Heart right ventricle (tissue), 16 donors: ENCODE results near the gene WDR45B. TPM values are rescaled to one million over a fixed set of nuclear protein-coding genes. Genes with fewer than 3 reads are reported as not detected.

Experiments
- ATAC-seq, 8 donors: fragments of 200-7000 bp; cut with Tn5 transposase; one replicate each; pipeline ENCODE4 v1.9.1; 2020; ENCODE audit warnings: mild to moderate bottlenecking in 8 of 8, moderate library complexity in 8 of 8, moderate number of reproducible peaks in 1 of 8
- DNase-seq, 2 donors: peaks; one replicate each; pipeline ENCODE4 v3.0.0-alpha.2; 2020
- H3K27ac ChIP-seq, 10 donors: fragments of 200-600 bp; sonication (generic) in 2 of 10; one replicate each; pipeline versions ENCODE4 v1.5.0 to v1.8.0; 2020 to 2022; ENCODE audit warnings: mild to moderate bottlenecking in 3 of 10
- H3K27me3 ChIP-seq, 7 donors: fragments of 200-600 bp; one replicate each; pipeline ENCODE4 v1.8.0; 2021 to 2022; ENCODE audit warnings: mild to moderate bottlenecking in 2 of 7
- H3K36me3 ChIP-seq, 9 donors: fragments of 200-600 bp; sonication (generic) in 1 of 9; one replicate each; pipeline versions ENCODE4 v1.5.0 to v1.8.0; 2020 to 2022; ENCODE audit warnings: mild to moderate bottlenecking in 2 of 9
- H3K4me1 ChIP-seq, 9 donors: fragments of 200-600 bp; sonication (generic) in 1 of 9; one replicate each; pipeline versions ENCODE4 v1.5.0 to v1.8.0; 2020 to 2022; ENCODE audit warnings: mild to moderate bottlenecking in 4 of 9
- H3K4me3 ChIP-seq, 10 donors: fragments of 200-600 bp; sonication (generic) in 2 of 10; one replicate each; pipeline versions ENCODE4 v1.5.0 to v1.8.0; 2020 to 2022; ENCODE audit warnings: mild to moderate bottlenecking in 7 of 10, moderate library complexity in 2 of 10
- H3K9me3 ChIP-seq, 11 donors: fragments of 200-600 bp in 10 of 11; sonication (generic) in 2 of 11; one replicate each; pipeline versions ENCODE4 v1.5.0 to v1.8.0; 2013 to 2022; ENCODE audit warnings: mild to moderate bottlenecking in 2 of 11, control low read depth in 1 of 11, moderate library complexity in 1 of 11
- WGBS, 2 donors: extraction: QIAGEN DNeasy Blood & Tissue Kit; methylation state at CpG; one replicate each; pipeline ENCODE4 v1.1.7; 2013; ENCODE audit warnings: inconsistent platforms in 1 of 2; 5-methylcytosine and 5-hydroxymethylcytosine counted together
- intact Hi-C, 10 donors: fragments of 100-400 bp; cut with DNase I; formaldehyde crosslinking; loops; one replicate each; pipeline versions ENCODE4 v1.11.1 to v1.14.2; 2022
- polyA plus RNA-seq, 2 donors: library from polyadenylated mRNA; stranded (reverse); fragments of 200-250 nt; gene quantifications; one replicate each; pipeline ENCODE4 v1.2.3, GENCODE V29; 2013
- total RNA-seq, 10 donors: library from RNA; stranded (reverse); fragmentation: NEBNext Ultra II Directional in 3 of 10; extraction: Animal tissue kit (Norgen Biotek cat#: 25700) in 3 of 10; gene quantifications; one replicate each; pipeline versions ENCODE4 v1.2.1 to v1.2.4, GENCODE V29; 2021 to 2023
- TF ChIP-seq, protein P1 (sequence below), 9 donors: fragments of 200-600 bp; sonication (generic) in 2 of 9; IDR thresholded peaks; one replicate each; pipeline versions ENCODE4 v1.5.0 to v1.8.0; 2021 to 2022; ENCODE audit warnings: antibody characterized with exemption in 9 of 9, mild to moderate bottlenecking in 5 of 9, moderate library complexity in 1 of 9
- donor health status: Arrhythmogenic right ventricular cardiomyopathy.
- donor health status: ischemic (EF 13 %, LVEDD 7.1; RV severe dilation, severe dysfunction).
- donor health status: healthy with polysubstance abuse.
- donor health status: DM: no; HTN: yes; CAD: no.
- donor health status: DM: no; HTN: no; CAD: no.
- donor health status: ischemic (EF 25% LVEDD 6.9; RV normal size, moderate dysfunction).
- donor health status: ischemic (EF 25% LVEDD 5.7; RV mildly dilated, moderate dysfunction).
- donor health status: healthy.
- donor health status: DM: yes; HTN: yes; CAD: no.
- donor health status: Ischemic cardiomyopathy.
- donor health status: ischemic (EF 35%, LVEDD 5.7; RV mildly dilated, moderate dysfunction).
- donor health status: nonischemic (EF 11% LVEDD 7.7; RV severe dilation, severe dysfunction).
- donor health status: DM: yes; HTN: yes; CAD: no.
- donor health status: PGD.
- donor health status: ischemic (EF 29% LVEDD 5.4; RV normal size, mild dysfunction).
- donor health status: nonischemic (EF 23%, LVEDD 6.1; RV moderate dilation, normal function).

The WDR45B gene
- total and polyA plus RNA-seq, 12 donors, result 23.3 to 45.5 (median 39.7) TPM

DNA sequence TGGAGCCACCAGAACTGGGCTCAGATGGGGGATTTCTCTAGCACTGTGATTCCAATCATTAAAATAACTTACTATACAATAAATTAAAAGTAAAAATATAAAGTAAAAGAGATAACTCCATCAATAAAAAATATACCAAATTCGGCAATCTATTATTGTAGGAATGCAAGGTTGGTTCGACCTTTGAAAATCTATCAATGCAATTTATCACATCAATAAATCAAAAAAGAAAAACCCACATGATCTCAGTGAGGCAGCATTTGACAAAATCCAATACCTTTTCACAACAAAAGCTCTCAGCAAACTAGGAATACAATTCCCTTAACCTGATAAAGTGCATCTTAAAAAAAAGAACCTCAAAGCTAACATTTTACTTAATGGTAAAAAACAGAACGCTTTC, 33.3 kb upstream of the WDR45B start:
- peaks cover 0 to 18% (median 10%) of the 10 kb centered on the region in 11 donors for H3K9me3 ChIP-seq
- intact Hi-C loops, result no loop called here
- ATAC-seq (no peak), DNase-seq (no peak)
- no peaks in the 10 kb centered on the region for H3K27me3 ChIP-seq
- 97% methylated on average over 3 of the region's 3 CpGs for WGBS, 2 donors
- H3K36me3 ChIP-seq, result peaks cover 0 to 8% (median 0%) of the 10 kb centered on the region in 9 donors
- TF ChIP-seq, protein P1, sequence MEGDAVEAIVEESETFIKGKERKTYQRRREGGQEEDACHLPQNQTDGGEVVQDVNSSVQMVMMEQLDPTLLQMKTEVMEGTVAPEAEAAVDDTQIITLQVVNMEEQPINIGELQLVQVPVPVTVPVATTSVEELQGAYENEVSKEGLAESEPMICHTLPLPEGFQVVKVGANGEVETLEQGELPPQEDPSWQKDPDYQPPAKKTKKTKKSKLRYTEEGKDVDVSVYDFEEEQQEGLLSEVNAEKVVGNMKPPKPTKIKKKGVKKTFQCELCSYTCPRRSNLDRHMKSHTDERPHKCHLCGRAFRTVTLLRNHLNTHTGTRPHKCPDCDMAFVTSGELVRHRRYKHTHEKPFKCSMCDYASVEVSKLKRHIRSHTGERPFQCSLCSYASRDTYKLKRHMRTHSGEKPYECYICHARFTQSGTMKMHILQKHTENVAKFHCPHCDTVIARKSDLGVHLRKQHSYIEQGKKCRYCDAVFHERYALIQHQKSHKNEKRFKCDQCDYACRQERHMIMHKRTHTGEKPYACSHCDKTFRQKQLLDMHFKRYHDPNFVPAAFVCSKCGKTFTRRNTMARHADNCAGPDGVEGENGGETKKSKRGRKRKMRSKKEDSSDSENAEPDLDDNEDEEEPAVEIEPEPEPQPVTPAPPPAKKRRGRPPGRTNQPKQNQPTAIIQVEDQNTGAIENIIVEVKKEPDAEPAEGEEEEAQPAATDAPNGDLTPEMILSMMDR (IDR thresholded peaks at IDR 0.05), result no peak
- peaks cover 0 to 4% (median 0%) of the 10 kb centered on the region in 9 donors for H3K4me1 ChIP-seq
- H3K4me3 ChIP-seq, result no peak overlapping the region
- H3K27ac ChIP-seq, result no peak overlapping the region

- TF ChIP-seq, protein P1 (IDR thresholded peaks at IDR 0.05), result no peak
- Histone ChIP-seq H3K9me3 (peaks cover 0 to 18% (median 10%) of the 10 kb centered on the region in 11 donors), H3K36me3 (peaks cover 0 to 8% (median 0%) of the 10 kb centered on the region in 9 donors), H3K4me3 (no peak overlapping the region), H3K27ac (no peak overlapping the region), H3K27me3 (no peaks in the 10 kb centered on the region), H3K4me1 (peaks cover 0 to 13% (median 0%) of the 10 kb centered on the region in 9 donors)
- intact Hi-C loops, result no loop called here
- 88 to 89% methylated on average over 28 of the region's 28 CpGs for WGBS, 2 donors
- no peak for DNase-seq
- ATAC-seq, result peak in 2 of 8 donors; percentile 17 to 58
These were observed 31.6 kb upstream of the WDR45B start for GRCh38 chr17:82679586-82680465.

DNA sequence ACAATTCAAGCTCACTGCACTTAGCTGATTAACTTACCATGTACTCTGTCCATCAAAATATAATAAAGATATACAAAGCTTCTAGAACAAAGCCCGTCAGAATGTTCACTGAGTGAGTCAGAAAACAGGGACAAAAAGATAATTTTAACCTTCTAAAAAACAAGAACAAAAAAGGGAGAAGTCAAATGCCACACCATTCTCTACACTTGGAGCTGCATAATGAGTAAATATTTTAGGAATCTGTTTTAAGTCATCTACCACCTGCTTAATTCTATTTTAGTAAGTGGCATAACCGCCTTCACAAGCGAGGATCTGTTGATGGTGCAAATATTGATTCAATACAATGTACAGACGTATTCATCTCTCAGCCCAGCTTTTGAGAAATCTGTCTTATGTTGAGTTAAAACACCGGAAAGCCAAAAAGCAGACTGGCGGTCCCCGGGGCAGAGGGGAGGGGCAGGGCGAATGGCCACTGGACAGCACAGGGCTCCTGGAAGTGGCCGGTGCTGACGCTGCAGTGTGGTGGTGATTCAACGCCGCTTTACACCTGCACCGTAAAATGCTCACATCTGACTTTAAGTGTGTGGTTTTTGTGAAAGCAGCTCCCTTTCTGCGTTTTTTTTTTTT, 30.1 kb upstream of the WDR45B start:
- ATAC-seq, result no peak
- no peaks in the 10 kb centered on the region for H3K36me3 ChIP-seq
- no peak overlapping the region for H3K4me3 ChIP-seq
- H3K27ac ChIP-seq, result no peak overlapping the region
- TF ChIP-seq, protein P1 (IDR thresholded peaks at IDR 0.05), result no peak
- WGBS, 2 donors, result 93 to 94% methylated on average over 14 of the region's 14 CpGs
- H3K27me3 ChIP-seq, result no peaks in the 10 kb centered on the region
- intact Hi-C loops, result no loop called here
- peaks cover 0 to 18% (median 10%) of the 10 kb centered on the region in 11 donors for H3K9me3 ChIP-seq
- no peak for DNase-seq
- H3K4me1 ChIP-seq, result peaks cover 0 to 15% (median 0%) of the 10 kb centered on the region in 9 donors

DNA sequence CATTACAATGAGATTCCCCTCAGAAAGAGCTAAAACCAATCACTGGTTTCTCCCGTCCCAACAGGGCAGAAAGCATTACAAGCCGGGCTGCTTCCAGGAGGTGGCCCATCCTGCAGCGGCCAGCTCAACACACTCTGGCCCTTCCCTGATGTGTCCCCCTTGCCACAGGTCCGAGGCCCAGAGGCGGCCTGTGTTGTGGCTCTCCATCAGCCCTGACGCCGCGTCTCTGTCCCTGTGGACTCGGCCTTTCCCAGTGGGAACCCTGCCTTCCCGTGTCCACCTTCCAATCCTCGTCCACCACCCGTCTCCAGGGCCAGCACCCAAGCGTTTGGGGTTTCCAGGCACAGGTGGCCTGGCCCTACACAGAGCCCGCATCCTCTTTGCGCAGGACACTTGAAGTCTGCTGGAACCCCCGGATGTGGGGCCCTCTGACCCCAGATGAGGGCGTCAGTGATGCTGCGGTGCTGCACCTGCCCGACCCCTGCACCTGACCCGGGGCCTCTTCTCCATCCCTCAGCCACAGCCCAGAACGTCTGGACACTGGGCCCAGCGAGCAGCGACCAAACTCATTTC, 29.2 kb upstream of the WDR45B start:
- H3K27ac ChIP-seq, result no peak overlapping the region
- DNase-seq (no peak), ATAC-seq (peak in 1 of 8 donors; percentile 43)
- peaks cover 0 to 15% (median 0%) of the 10 kb centered on the region in 9 donors for H3K4me1 ChIP-seq
- TF ChIP-seq, protein P1 (IDR thresholded peaks at IDR 0.05), result no peak
- no peak overlapping the region for H3K4me3 ChIP-seq
- H3K36me3 ChIP-seq, result no peaks in the 10 kb centered on the region
- no peaks in the 10 kb centered on the region for H3K27me3 ChIP-seq
- intact Hi-C loops, result no loop called here
- peaks cover 0 to 18% (median 10%) of the 10 kb centered on the region in 11 donors for H3K9me3 ChIP-seq
- WGBS, 2 donors, result 88 to 90% methylated on average over 23 of the region's 23 CpGs
